Amygdala (tissue), 56 donors: ENCODE results near the gene C10orf95.
"Not testable (repeated sequence)": the region's sequence is repeated elsewhere in the genome, so short reads cannot be mapped to it uniquely, and the experiment has no call there.

Experiments
- DNase-seq, 56 donors: peaks; one replicate each; lab custom pipeline; 2025; lab: John Stamatoyannopoulos, UW

Gene C10orf95

DNA sequence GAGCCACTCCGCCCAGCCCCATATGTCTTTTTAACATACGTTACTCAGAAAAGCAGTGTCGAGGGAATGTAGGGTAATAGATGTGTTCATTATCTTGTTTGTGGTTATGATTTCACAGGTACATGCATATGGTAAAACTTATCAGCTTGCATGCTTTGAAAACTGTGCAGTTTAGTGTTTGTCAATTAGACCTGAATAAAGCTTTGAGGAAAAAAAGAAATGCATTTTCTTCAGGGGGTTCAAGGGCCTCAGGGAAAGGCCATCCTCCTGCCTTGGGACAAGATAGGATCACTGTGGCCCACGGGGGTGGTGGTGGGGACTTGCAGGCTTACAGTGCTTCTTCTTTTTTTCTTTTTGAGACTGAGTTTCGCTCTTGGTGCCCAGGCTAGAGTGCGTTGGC, 16.0 kb upstream of the C10orf95 start:
- no peak for DNase-seq

DNA sequence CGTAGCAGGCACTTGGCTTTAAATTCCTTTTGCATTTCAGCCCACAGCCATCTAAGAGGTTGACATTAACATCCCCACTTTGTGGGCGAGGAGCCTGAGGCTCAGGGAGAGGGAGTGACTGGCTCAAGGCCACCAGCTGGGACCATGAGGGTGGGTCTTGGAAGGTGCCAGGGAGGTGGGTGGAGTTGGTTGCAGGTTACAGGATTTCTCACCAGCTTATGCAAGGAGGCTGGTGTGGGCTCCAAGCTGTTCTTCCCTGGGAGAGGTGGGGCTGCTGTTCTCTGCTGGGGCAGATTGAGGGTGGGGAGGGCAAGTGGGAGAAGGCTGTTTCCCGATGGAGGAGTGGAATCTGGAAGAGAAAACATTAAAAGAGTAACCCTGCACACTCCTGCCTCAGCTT, 14.1 kb upstream of the C10orf95 start:
- DNase-seq = peak in 1 of 56 donors; percentile 15

DNA sequence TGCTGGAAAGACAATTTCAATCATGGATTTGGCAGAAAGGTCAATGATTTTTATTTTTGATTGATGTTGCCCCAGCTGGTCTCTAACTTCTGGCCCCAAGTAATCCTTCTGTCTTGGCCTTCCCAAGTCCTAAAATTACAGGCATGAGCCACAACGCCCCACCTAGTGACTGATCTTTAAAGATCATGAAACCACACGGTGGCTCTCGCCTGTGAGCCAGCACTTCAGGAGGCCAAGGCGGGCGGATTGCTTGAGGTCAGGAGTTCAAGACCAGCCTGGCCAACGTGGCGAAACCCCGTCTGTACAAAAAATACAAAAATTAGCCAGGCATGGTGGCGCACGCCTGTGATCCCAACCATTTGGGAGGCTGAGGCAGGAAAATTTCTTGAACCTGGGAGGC, 12.6 kb upstream of the C10orf95 start:
- DNase-seq = no peak

DNA sequence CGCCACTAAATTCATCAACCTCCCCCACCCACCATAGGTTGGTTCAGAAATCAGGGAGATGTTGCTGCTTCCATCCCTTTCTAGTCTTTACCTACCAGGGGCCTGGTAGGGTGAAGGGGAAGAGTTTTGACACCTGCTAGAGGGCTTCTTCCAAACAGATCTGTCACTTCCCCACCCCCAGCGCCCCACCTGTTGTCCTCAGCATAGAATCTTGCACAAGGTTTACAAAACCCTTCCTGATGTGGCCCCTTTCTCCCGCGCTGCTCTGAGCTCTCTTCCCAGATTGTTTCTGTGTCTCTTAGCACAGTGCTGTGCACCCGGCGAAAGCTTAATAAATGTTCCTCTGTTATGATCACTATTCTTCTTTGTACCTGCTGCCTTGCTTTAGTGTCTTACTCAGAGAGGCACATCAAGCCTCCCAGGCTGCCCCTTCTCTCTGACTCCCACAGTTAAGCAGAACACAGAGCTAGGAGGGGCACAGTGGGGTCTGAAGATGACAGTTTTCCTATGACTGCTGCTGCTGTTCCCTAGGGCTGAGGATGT, 11.2 kb upstream of the C10orf95 start:
- no peak for DNase-seq

DNA sequence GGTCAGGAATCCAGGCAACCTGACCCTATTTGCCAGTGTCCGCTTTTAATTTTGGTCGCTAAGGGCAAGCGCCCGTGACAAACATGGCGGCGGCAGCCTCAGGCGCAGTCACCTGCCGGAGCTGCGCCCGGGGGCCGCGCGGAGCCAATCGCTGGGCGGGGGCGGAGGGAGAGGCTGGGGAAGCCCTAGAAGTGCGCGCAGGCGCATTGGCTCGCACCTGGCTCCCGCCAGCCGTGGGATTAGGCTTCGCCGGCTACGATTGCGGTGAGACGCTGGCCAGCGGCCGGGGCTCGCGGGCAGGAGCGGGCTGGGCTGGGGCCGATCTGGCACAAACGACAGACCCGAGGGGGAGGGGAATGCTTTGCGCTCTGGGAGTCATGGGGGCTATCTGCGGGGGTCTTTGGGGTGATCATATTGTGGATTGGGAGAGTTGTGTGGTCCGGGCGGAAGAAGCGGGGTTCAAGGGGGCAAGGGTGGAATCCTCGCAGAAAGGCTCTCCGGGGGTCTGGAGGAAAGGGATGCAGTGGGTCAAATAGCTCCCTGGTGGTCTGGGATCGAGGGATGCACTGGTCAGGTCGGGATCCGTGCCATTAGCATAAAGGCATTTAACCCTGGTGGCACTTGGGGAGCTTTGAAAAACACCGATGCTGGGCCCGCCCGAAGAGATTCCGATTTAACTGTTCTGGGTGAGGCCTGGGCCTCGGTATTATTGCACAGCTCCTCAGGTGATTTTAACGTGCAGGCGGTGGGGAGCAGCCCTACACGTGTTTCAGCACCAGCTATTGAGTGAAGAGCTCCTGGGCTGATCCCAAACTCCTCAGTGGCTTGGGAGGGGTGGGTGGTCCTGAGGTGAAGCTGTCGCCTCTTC, 10.1 kb upstream of the C10orf95 start:
- DNase-seq = peak in 55 of 56 donors; percentile 34 to 92 (median 77)

DNA sequence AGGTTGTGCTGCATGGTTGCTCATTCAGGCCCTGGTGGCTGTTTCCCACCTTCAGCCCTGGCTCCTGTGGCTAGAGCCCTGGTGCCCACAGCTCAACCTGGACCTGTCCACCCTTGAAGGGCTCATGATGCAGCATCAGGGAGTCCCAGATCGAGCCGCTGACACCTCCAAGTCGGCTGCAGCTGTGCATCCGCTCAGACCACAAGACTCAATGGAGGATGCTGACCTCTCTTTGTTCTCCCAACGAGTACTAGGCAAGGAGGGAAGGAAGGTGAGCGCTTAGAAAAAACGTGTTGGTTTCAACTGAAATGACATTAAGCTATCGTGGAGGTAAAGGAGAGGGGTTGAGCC, 9.5 kb upstream of the C10orf95 start:
- DNase-seq = peak in 3 of 56 donors; percentile 39 to 50 (median 45)

DNA sequence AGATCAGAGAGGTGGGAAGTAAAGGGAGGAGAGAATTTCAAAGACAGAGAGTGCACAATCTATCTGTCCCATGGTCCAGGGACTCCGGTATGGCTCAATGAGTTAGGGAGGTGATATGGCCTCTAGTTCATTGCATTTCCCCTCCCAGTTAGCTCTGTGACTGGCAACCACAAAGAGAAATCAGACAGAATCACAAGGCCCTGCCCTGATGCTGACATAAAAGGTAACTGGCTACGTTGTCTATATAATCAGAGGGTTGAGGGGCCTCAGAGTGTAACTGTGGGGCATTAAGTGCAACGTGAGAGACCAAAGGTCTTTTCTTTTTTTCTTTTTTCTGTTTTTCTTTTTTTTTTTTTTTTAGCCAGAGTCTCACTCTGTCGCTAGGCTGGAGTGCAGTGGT, 7.3 kb upstream of the C10orf95 start:
- no peak for DNase-seq

DNA sequence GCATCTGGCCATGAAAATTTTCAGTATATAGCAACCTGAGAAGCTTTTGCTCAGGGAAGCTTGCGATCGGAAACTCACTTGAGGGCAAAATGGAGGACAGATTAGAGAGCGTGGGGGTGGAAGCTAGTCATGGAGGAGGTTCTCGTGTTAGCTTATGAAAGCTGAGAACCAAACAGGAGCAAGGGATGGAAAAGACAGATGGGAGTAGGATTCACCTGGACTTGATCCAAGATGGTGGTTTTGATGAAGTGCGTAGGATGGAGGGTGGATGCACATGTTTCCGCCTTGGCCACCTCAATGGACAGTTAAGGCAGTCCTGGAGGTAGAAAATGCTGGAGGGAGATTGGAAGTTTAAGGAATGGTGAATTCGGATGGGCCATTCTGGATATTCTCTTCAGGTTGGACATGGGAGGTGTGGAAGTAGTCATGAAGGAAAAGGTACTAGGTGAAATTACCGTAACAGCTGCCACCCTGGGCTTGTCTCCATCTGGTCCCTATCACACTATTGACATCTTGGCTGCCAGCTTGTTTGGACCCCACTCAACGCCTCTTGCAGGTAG, 6.3 kb upstream of the C10orf95 start:
- DNase-seq = no peak

DNA sequence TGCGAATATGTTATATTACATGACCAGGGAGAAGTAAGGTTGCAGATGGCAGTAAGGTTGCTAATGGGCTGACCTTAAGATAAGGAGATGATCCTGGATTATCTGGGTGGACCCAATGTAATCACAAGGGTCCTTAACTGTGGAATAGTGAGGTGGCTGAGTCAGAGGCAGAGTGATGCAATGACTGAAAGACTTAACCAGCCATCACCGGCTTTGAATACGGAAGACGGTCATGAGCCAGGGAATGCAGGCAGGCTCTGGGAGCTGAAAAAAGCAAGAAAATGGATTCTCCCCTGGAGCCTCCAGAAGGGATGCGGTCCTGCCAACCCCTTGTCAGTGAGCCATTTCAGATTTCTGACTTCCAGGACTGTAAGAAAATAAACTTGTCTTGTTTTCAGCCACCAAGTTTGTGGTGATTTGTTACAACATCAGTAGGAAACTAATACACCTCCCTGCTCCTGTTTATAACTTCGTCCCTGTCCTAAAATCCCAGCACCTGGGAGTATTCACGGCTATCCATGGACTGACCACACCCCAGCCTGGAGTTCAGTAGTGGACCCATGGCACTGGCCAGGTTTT, 4.6 kb upstream of the C10orf95 start:
- no peak for DNase-seq

DNA sequence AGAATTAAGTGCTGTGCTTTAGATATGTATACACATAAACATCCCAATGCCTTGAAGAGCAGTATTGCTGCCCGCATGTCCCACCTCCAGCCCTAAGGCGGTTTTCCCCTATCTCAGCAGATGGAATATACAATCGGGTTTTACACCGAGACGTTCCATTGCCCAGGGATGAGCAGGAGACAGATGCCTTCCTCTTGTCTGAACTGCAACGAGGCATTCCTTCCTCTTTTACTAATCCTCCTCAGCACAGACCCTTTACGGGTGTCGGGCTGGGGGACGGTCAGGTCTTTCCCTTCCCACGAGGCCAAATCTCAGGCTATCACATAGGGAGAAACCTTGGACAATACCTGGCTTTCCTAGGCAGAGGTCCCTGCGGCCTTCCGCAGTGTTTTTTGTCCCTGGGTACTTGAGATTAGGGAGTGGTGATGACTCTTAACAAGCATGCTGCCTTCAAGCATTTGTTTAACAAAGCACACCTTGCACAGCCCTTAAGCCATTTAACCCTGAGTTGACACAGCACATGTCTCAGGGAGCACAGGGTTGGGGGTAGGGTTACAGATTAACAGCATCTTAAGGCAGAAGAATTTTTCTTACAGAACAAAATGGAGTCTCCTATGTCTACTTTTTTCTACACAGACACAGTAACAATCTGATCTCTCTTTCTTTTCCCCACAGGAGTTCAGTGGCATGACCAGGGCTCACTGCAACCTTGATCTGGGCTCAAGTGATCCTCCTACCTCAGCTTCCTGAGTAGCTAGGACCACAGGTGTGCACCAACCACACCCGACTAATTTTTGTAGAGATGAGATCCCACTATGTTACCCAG, 3.5 kb upstream of the C10orf95 start:
- not testable (repeated sequence) for DNase-seq

DNA sequence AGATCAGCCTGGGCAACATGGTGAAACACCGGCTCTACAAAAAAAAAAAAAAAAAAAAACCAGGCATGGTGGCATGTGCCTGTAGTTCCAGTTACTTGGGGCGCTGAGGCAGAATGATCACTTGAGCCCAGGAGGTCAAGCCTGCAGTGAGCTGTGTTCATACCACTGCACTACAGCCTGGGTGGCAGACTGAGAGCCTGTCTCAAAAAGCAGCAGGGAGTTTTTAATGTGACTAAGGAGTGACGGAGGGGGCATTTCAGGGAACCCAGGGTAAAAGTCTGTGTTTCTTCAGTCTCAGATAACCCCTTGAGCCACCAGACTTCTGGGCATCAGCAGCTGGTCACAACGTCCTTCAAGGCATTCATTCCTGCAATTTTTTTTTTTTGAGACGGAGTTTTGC, 2.2 kb upstream of the C10orf95 start:
- no peak for DNase-seq

DNA sequence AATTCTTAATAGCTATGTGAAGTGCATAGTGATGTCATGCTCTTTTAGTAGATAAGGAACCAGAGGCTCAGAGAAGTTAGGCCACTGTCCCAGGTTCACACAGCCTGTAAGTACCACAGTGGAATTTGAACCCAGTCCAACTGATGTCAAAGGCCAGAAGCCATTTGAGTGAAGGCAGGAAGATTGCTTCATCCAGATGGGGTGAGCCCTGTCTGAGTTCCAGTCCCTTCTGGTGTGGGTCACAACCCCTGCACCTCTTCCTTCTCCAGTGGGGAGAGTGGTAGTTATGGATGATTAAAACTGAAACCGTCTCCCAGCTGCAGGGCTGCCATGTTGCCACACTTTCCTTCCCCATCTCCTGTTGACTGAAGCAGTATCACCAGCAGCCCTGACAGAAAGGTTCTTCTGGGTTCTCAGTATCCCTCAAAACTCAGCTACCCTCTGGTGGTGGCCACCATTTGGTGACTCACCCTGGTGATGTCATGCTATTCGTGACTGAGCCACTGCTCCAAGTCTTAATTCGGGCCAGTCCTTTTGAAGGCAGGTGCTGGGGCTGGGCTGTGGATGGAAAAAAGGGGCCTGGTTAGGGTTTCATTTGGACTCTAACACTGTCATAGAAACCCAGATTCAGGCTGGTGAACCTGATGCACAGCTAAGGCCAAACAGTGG, 1.5 kb upstream of the C10orf95 start:
- peak in 12 of 56 donors; percentile 6 to 59 (median 26) for DNase-seq

DNA sequence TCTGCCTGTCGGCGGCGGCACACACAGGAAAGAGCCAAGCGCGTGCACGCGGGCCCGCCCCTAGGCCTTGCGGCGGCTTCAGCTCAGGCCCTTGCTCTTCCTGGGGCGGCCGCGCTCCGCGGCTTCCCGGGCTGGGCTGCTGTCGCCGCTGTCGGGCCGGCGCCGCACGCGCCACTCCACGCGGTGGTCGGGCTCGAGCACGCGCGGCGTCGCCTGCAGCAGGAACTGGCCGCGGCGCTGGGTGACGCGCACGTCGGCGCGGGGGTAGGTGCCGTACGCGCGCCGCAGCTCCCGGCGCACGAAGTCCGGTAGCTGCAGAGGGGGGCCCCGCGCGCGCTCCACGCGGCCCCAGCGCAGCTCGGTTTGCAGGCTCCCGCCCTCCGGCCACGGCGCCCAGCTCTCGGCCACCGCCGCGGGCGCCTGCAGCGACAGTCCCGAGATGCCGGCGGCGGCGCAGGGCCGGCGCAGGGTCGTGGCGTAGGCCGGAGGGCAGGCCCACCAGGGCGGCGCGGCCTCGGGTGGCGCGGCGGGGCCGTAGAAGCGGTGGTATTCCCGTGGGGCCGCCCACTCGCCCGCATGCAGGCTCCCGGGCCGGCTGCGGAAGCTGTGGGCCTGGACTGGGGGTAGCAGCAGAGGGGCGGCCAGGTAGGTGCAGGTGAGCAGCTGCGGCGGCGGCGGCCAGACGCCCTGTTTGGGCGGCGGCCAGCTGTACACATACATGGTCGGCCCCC, 804 bp downstream of the C10orf95 start:
- DNase-seq = peak in 52 of 56 donors; percentile 18 to 82 (median 58)

DNA sequence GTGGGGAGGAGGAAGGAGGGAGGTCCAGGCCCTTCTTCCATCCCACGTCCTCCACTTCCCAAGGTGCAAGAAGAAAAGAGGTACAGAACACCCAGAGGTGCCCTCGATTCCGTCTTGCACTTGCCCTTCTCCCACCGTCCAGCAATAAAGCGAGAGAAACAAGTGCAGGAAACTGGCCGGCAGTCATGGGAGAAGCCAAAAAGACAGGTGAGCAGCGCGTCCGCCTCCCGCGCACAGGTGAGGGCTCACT, 1.3 kb downstream of the C10orf95 start:
- no peak for DNase-seq

DNA sequence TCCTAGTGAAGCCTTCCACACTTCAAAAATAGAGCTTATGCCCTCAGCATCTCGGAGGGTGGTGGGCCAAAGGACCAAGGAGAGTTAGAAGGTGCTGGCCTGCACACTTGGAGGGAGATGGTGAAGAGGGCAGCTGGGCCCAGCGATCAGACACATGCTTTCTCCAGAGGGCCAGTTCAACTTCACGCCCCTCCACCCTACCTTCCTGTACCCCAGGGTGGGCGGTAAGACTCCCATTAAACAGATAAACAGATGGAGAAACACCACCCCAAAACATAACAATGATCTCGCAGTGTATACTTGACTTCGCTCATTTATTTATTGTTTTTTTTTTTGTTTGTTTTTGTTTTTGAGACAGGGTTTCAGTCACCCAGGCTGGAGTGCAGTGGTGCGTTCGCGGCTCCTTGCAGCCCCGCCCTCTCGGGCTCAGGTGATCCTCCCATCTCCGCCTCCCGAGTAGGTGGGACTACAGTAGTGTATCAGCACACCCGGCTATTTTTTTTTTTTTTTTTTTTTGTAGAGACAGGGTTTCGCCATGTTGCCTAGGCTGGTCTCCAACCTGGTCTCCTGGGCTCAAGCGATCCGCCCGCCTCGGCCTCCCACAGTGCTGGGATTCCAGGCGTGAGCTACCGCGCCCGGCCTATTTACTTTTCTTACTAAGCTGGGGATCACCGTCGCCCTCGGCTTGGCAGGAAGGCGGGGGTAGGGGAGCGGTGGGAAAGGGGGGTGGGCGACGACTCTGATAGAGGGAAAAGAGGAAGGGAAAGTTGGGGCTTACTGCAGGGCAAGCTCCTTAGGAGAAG, 1.8 kb downstream of the C10orf95 start:
- DNase-seq = peak in 30 of 56 donors; percentile 8 to 62 (median 38)

DNA sequence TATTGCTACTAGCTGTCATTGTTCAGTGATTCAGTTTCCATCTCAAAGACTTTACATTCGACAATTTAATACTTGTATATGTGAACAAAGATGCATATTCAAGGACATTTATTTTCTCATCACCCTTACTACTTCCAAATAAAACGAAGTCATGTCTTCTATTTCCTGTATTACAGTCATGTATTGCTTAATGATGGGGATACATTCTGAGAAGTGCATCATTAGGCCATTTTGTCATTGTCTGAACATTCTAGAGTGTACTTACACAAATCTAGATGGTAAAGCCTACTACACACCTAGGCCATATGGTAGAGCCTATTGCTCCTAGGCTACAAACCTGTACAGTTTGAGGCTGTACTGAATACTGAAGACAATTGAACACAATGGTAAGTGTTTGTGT, 6.5 kb downstream of the C10orf95 start:
- DNase-seq = no peak

DNA sequence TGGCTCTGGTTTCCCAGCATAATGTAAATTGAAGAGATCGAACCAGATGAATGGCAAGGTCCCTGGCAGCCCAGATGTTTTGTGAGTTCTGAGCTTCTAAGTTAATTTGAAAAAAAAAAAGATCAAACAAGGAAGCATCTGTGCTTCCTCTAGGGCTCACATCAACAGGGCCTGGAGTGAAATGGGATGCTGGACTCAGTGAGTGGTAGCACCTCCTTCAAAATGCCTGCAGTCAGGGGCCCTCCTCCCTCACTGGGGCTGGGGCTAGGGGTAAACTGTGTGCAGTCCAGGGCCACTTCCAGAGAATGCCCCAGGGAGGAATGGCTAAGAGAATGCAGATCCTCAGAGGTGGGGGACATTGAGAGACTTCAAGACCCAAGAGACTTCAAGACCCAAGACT, 13.0 kb downstream of the C10orf95 start:
- DNase-seq = no peak

DNA sequence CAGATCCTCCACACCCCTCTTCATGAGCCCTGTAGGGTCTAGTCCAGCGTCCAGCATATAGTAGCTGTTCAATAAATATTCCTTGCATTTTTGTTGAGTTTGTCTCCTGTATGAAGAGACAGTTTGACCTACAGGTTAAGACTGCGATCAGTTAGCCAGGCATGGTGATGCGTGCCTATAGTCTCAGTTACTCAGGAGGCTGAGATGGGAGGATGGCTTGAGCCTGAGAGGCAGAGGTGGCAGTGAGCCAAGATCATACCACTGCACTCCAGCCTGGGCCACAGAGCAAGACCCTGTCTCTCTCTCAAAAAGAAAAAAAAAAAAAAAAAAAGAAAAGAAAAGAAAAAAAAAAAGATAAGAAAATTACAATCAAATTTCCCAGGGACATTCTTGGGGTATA, 13.8 kb downstream of the C10orf95 start:
- DNase-seq = no peak

DNA sequence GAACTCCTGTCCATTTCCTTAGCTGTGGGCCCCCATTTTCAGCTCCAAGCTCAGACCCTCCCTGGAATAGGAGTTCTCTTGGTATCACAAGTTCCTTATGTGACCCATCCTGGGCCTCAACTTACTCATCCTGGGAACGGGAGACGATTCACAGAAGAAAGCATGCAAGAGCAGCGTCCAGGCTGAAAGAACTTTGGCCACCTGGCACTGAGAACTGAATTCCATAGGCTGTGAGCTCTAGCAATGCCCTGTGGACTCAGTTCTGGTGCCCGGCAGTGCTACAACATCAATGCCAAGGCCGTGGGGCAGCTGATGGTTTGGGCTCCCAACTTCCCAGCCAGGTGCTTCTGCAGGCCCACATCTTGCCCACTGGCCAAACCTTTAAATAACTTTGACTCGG, 15.0 kb downstream of the C10orf95 start:
- no peak for DNase-seq
